GM21381 (cell line): Measurements from ENCODE around the gene IFNA16.
A peak's percentile ranks its signal among the peaks of the same experiment; 100 is the strongest.
"Not testable (repeated sequence)": the region's sequence is repeated elsewhere in the genome, so short reads cannot be mapped to it uniquely, and the experiment has no call there.

Experiments
- ATAC-seq: cut with Tn5 transposase; IDR thresholded peaks from one replicate; pipeline ENCODE4 v1.9.1; 2021; ENCODE audit warnings: mild to moderate bottlenecking, moderate library complexity; ENCODE audit not compliant: unreplicated experiment

The IFNA16 gene

DNA sequence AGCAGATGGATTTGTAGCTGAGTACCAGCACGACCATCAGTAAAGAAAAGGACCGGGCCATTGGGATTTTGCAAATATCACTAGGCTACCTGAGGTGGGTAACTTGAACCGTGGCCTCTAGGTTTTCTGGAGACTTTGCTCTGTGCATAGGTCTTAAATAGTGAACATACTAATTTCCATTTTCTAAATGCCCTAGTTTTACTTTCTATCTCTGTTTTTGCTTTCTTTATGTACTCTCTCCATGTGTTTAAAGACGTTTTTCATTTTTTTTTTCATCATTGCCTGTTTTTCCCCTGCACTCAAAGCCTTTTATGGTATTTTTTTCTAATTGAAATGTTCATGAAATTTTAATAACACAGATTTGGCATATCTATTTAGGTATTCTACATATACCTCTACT lies 15.0 kb downstream of the IFNA16 start, which contains the start of gene IFNA7:
Gene IFNA7 (minus strand): TSS at position 101 of the 400 bp plus-strand sequence. CDS start 40 bp downstream, at position 61.
- ATAC-seq: not testable (repeated sequence)

- ATAC-seq: peak; percentile 90
Measured at GRCh38 chr9:21194867-21195776, 22.0 kb downstream of the IFNA16 start.

DNA sequence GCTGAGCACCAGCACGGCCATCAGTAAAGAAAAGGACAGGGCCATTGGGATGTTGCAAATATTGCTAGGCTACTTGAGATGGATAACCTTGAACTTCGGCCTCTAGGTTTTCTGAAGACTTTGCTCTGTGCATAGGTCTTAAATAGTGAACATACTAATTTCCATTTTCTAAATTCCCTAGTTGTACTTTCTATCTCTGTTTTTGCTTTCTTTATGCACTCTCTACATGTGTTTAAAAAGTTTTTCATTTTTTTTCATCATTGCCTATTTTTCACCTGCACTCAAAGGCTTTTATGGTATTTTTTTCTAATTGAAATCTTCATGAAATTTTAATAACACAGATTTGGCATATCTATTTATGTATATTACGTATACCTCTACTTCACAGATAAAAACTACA lies 29.6 kb downstream of the IFNA16 start, which contains the start of gene IFNA4:
Gene IFNA4 (minus strand): TSS at position 101 of the 400 bp plus-strand sequence. CDS start 56 bp downstream, at position 45.
- not testable (repeated sequence) for ATAC-seq

DNA sequence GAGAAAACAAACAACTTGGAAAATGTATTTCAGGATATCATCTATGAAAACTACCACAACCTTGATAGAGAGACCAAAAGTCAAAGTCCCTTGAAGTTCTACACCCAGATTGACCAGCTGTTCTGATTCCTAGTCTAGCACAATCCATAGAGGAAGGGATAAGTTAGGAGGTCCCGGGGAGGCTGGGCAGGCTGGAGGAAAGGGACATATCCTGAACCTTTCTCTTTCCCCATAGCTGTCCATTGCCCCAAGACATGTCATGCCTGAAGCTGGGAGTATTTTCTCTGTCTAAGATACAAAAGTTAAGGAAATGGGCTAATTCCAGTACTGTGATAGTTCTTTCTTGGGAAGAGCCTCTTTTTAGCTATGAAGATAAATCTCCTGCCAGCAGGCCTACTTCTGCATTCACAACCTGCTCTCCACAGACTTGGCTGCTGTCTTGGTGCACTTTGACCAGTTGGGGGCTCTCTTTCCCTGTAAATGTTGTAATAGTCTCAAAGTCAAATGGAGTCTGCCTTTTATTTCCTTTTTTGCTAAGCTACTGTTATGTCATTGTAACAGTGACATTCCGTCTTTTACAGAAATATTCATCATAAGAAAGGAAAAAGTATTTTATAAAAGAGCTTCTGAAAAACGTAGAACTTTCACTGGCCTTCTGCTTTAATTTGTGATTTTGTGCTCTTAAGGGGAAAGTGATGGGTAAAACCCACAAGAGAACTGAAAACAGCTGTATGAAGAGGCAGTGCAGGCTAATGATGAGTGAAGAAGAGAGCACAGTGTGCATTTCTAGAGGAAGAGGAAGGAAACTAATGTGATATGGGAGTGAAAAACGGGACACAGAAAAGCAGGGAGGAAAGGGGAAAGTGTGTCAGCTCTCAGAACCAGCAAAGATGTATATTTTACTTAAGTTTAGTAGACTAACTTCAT lies 34.0 kb downstream of the IFNA16 start:
- peak; percentile 92 for ATAC-seq

- ATAC-seq: no peak
Measured at GRCh38 chr9:21174671-21175070, 42.4 kb downstream of the IFNA16 start.

- ATAC-seq: no peak
Measured at GRCh38 chr9:21172156-21172555, 45.0 kb downstream of the IFNA16 start.

DNA sequence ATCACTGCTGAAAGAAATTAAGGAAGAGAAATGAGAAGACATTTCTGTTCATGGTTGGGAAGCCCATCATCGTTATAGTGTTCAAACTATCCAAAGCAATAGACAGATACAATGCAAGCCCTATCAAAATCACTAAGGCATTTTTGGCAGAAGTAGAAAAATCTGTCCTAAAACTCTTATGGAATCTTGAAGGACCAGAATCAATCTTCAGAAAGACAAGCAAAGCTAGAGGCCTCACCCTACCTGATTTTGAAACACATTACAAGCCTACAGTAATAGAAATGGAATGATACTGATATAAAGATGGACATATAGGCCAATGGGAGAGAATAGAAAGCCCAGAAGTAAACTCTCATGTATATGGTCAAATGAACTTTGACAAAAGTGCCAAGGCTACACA lies 45.8 kb downstream of the IFNA16 start:
- ATAC-seq: no peak

GRCh38 chr9:21166560-21166959 lies 50.6 kb downstream of the IFNA16 start, which contains the start of gene IFNA21:
TSS of gene IFNA21 (minus strand) at chr9:21166660. CDS start at chr9:21166612, 48 bp downstream.
- ATAC-seq: not testable (repeated sequence)
